Measurements from ENCODE around the gene GTF3C5. TPM values are rescaled to one million over a fixed set of nuclear protein-coding genes. Genes with fewer than 3 reads are reported as not detected.

The GTF3C5 gene
- total and polyA plus RNA-seq, 10 of the 15 experiments (the other 5 are each of a cell fraction or from before 2014, with no cell fraction given): 2.2 to 81.1 (median 68.7) TPM

DNA sequence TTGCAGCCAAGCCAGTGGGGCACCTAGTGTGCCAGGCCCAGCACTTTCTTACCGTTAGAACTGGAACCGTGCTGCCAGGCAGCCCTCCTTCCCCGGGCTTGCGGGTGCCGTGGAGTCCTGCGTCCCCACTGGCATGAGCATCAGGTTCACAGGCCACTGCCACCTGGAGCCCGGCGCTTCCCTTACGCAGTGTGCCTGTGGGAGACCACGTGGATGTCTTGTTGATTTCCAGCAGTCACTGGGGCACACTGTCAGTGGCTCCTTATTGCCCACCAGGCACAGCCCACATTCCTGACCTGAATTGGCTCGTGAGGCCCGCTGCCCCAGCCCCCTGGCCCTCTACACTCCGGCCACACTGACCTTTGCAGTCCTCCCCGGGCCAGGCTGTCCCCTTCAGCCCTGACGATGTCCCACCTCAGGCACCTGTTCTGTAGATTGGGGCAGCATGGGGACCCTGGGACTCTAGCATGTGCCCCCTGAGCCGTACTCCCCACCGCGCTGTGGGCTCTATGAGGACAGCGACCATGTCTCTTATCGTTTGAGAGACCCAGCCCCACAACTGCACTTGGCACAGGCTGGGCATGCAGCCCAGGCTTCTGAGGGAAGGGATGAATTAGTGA lies 20.6 kb downstream of the GTF3C5 start:
- intact Hi-C loops (cut with micrococcal nuclease; ENCODE audit: unreplicated experiment) (no loop called here), in situ Hi-C loops (cut with MboI) (no loop called here)
- H3K36me3 ChIP-seq (ENCODE audit: control insufficient read depth in 2 of 2, insufficient read depth in 2 of 2, low read length in 1 of 2): peaks cover 10 to 35% of the 10 kb centered on the region in 2 experiments; a peak in 3 of 4 replicates
- POLR2A ChIA-PET: no interaction called here
- H3K9me3 ChIP-seq (replicated peaks; ENCODE audit: control insufficient read depth, insufficient read depth, low read length): no peaks in the 10 kb centered on the region
- CTCF ChIA-PET: interaction anchor here (1.3 kb wide), 1 partner anchor 93 kb away, joined by 3 read pairs; no protein-coding TSS in a partner anchor
- no TSS peak for BruUV-seq (replicated peaks)
- no peaks in the 10 kb centered on the region for H3K27me3 ChIP-seq (replicated peaks in 1 of 2; ENCODE audit: control insufficient read depth in 2 of 2, insufficient read depth in 2 of 2, low read length in 1 of 2)
- no peak for DNase-seq (ENCODE audit: low read depth, low spot score)
- H3K4me3 ChIP-seq: no peak overlapping the region
- H3K4me2 ChIP-seq (ENCODE audit: control insufficient read depth, insufficient read depth): no peak overlapping the region
- H3K27ac ChIP-seq (ENCODE audit: control insufficient read depth, insufficient read depth): no peak overlapping the region
- FAIRE-seq: no peak
- WGBS (ENCODE audit: insufficient coverage, insufficient replicate concordance, low lambda C conversion rate, missing lambda C conversion rate): 96% methylated on average over 19 of the region's 20 CpGs
- RAD21 ChIA-PET (ENCODE audit: unreplicated experiment): interaction anchor here (1.4 kb wide), 1 partner anchor 93 kb away, joined by 4 read pairs; no protein-coding TSS in a partner anchor
- no peak overlapping the region for H3K9ac ChIP-seq (ENCODE audit: control insufficient read depth, insufficient read depth, low read length)
- H3K4me1 ChIP-seq (ENCODE audit: control insufficient read depth, insufficient read depth, low read length): no peaks in the 10 kb centered on the region
- no peak overlapping the region for H2AFZ ChIP-seq (ENCODE audit: control insufficient read depth, low read depth, low read length)
- no peak for ATAC-seq
- no peaks in the 10 kb centered on the region for H4K20me1 ChIP-seq (ENCODE audit: control insufficient read depth, insufficient read depth)
- no peaks in the 10 kb centered on the region for H3K79me2 ChIP-seq (ENCODE audit: control insufficient read depth, insufficient read depth, low read length)
- SMC1A ChIA-PET (ENCODE audit: uncharacterized antibody, unreplicated experiment): interaction anchor here (0.9 kb wide), 1 partner anchor 93 kb away, joined by 3 read pairs; no protein-coding TSS in a partner anchor
- TF ChIP-seq REST (IDR thresholded peaks at IDR 0.05; ENCODE audit: low read depth, low read length) (no peak), TBL1XR1 (IDR thresholded peaks at IDR 0.05; ENCODE audit: low read depth, low read length) (no peak), FOXK2 (IDR thresholded peaks at IDR 0.05) (no peak), RCOR1 (conservative IDR thresholded peaks at IDR 0.05; ENCODE audit: low read depth, low read length) (no peak), SP1 (IDR thresholded peaks at IDR 0.05; ENCODE audit: low read depth, low read length) (no peak), PBX3 (IDR thresholded peaks at IDR 0.05; ENCODE audit: insufficient replicate concordance, low read depth, low read length) (no peak), ZNF687 (IDR thresholded peaks at IDR 0.05) (no peak), PAX8 (IDR thresholded peaks at IDR 0.05) (no peak), TCF3 (IDR thresholded peaks at IDR 0.05; ENCODE audit: borderline replicate concordance, insufficient read depth, low read depth, low read length) (no peak), IRF3 (IDR thresholded peaks at IDR 0.05) (no peak), SMARCA5 (IDR thresholded peaks at IDR 0.05) (no peak), CEBPB (IDR thresholded peaks at IDR 0.05; ENCODE audit: borderline replicate concordance in 1 of 2, low read depth in 2 of 2, low read length in 2 of 2) (no peak)
- TF ChIP-seq, protein P1, sequence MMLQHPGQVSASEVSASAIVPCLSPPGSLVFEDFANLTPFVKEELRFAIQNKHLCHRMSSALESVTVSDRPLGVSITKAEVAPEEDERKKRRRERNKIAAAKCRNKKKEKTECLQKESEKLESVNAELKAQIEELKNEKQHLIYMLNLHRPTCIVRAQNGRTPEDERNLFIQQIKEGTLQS (IDR thresholded peaks at IDR 0.05; ENCODE audit: borderline replicate concordance, extremely low read depth, low read depth, low read length): no peak
